Lung (tissue), 12 donors: ENCODE measurements around the gene NMUR1. TPM values are rescaled to one million over a fixed set of nuclear protein-coding genes. Genes with fewer than 3 reads are reported as not detected.

ENCODE experiments used
- ATAC-seq: fragments of 200-7000 bp; cut with Tn5 transposase; one replicate; pipeline ENCODE4 v1.9.1; 2020; ENCODE audit warnings: moderate number of reproducible peaks; ENCODE audit not compliant: insufficient read depth, low FRiP score
- DNase-seq, 3 donors: peaks; one replicate each; pipeline ENCODE4 v3.0.0-alpha.2; 2013 to 2017
- H3K27ac ChIP-seq, 2 donors: one replicate each; pipeline ENCODE4 v1.5.1; 2013; ENCODE audit warnings: mild to moderate bottlenecking in 2 of 2, moderate library complexity in 2 of 2, control low read depth in 1 of 2, inconsistent platforms in 1 of 2, low read depth in 1 of 2, low read length in 1 of 2
- H3K27me3 ChIP-seq, 3 donors: one replicate each; pipeline ENCODE4 v1.5.1; 2013; ENCODE audit warnings: low read length in 2 of 3; ENCODE audit not compliant: control insufficient read depth in 3 of 3, insufficient read depth in 3 of 3
- H3K36me3 ChIP-seq, 4 donors: one replicate each; pipeline ENCODE4 v1.5.1; 2013; ENCODE audit warnings: low read length in 4 of 4, mild to moderate bottlenecking in 1 of 4, moderate library complexity in 1 of 4; ENCODE audit not compliant: control insufficient read depth in 4 of 4, insufficient read depth in 4 of 4
- H3K4me1 ChIP-seq, 5 donors: one replicate each; pipeline ENCODE4 v1.5.1; 2013; ENCODE audit warnings: low read length in 5 of 5, mild to moderate bottlenecking in 2 of 5, moderate library complexity in 1 of 5; ENCODE audit not compliant: control insufficient read depth in 5 of 5, insufficient read depth in 5 of 5
- H3K4me3 ChIP-seq: one replicate; pipeline ENCODE4 v1.5.1; 2013; ENCODE audit warnings: mild to moderate bottlenecking, control low read depth, moderate library complexity
- H3K9ac ChIP-seq, 2 donors: one replicate each; pipeline ENCODE4 v1.5.1; 2013; ENCODE audit warnings: low read length in 2 of 2, control low read depth in 1 of 2; ENCODE audit not compliant: insufficient read depth in 1 of 2
- H3K9me3 ChIP-seq, 4 donors: one replicate each; pipeline ENCODE4 v1.5.1; 2013; ENCODE audit warnings: low read length in 3 of 4, mild to moderate bottlenecking in 1 of 4, moderate library complexity in 1 of 4; ENCODE audit not compliant: control insufficient read depth in 4 of 4, insufficient read depth in 3 of 4
- CTCF ChIP-seq: IDR thresholded peaks from 2 replicates; pipeline ENCODE4 v1.5.1; 2012; ENCODE audit warnings: mild to moderate bottlenecking; ENCODE audit errors: control extremely low read depth, extremely low read depth
- WGBS, 2 donors: extraction: QIAGEN DNeasy Blood & Tissue Kit; methylation state at CpG; one replicate each; pipeline ENCODE4 v1.1.7; 2013; 5-methylcytosine and 5-hydroxymethylcytosine counted together
- polyA plus RNA-seq, 2 donors: library from polyadenylated mRNA; stranded (reverse); fragments of 200-250 nt; gene quantifications; one replicate each; pipeline ENCODE4 v1.2.1, GENCODE V29; 2013
- total RNA-seq, 2 donors: library from RNA; depleted of rRNA in 1 of 2; stranded (reverse); fragments of >200 nt in 1 of 2; gene quantifications; one replicate each; pipeline ENCODE4 v1.2.1, GENCODE V29; 2014 to 2021
- donor health status: control.
- donor health status: control.
- donor health status: Bipolar disorder and iron deficiency.
- donor health status: healthy.
- donor health status: DM: yes; HTN: yes; CAD: no.

The NMUR1 gene
- total and polyA plus RNA-seq, 4 donors, result 0.65 to 1.2 (median 0.80) TPM

GRCh38 chr2:231514225-231514950 is 15.9 kb downstream of the NMUR1 start:
- Histone ChIP-seq H3K9ac (peak overlapping the region; percentile 91 to 94), H3K27me3 (no peaks in the 10 kb centered on the region), H3K4me3 (peak overlapping the region; percentile 87), H3K4me1 (peaks cover 0 to 12% (median 4%) of the 10 kb centered on the region in 5 donors), H3K36me3 (no peaks in the 10 kb centered on the region), H3K9me3 (no peaks in the 10 kb centered on the region), H3K27ac (peak overlapping the region; percentile 81 to 95)
- no peak for TF ChIP-seq CTCF
- DNase-seq, result peak; percentile 98 to 99 (median 99)
- WGBS, 2 donors, result 2% methylated on average over 86 to 87 of the region's 87 CpGs
- ATAC-seq, result peak; percentile 99

DNA sequence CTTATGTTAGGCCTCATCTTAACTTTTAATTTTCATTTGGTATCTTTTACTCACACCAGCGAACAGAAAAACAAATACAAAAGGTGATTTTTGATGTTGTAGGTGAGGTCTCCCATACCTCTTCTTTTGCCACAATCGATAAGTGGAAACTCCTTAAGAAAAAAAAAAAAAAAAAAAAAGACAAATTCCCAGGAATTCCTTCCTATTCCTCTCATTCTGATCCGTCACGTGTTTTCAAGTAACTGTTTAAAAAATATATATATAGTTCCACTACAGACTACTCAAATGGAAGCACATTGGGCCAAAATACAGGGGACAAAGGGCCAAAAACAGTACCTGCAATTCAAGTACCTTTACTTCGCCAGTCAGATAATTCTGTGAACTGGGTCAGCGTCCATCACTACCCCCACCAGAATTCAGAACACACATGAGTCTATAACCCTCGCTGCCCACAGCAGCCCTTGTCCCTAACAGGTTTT is 16.5 kb downstream of the NMUR1 start:
- Histone ChIP-seq H3K4me3 (peak overlapping the region; percentile 59), H3K9ac (peak overlapping the region; percentile 79 to 93), H3K36me3 (peaks cover 0 to 1% (median 0%) of the 10 kb centered on the region in 4 donors), H3K27ac (peak overlapping the region; percentile 81 to 95), H3K9me3 (no peaks in the 10 kb centered on the region), H3K4me1 (peaks cover 0 to 12% (median 4%) of the 10 kb centered on the region in 5 donors), H3K27me3 (no peaks in the 10 kb centered on the region)
- ATAC-seq (no peak), DNase-seq (no peak)
- TF ChIP-seq CTCF, result no peak
- WGBS, 2 donors, result 19 to 24% methylated on average over 7 of the region's 7 CpGs

DNA sequence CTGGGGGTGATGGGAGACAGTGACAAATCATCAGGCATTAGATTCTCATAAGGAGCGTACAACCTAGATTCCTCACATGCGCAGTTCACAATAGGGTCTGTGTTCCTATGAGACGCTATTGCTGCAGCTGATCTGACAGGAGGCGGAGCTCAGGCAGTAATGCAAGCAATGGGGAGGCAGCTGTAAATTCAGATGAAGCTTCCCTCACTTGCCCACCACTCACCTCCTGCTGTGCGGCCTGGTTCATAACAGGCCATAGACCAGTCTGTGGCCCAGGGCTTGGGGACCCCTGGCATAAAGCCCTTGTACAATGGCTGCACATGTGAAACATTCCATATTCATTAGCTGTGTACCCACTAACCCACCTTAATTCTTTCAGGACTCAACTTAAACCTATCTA is 18.0 kb downstream of the NMUR1 start:
- DNase-seq, result no peak
- WGBS, 2 donors, result 86 to 93% methylated on average over 5 of the region's 5 CpGs
- TF ChIP-seq CTCF, result no peak

More for the DNA sequence above, 18.0 kb downstream of the NMUR1 start:
- Histone ChIP-seq H3K27ac (no peak overlapping the region), H3K9ac (no peak overlapping the region), H3K9me3 (no peaks in the 10 kb centered on the region), H3K4me1 (peaks cover 0 to 12% (median 4%) of the 10 kb centered on the region in 5 donors), H3K27me3 (no peaks in the 10 kb centered on the region), H3K36me3 (peaks cover 0 to 3% (median 0%) of the 10 kb centered on the region in 4 donors), H3K4me3 (no peak overlapping the region)
- no peak for ATAC-seq
